A549 treated with AZD9567 at 1 μM for 4 hours (cell line): Measurements from ENCODE around the gene SOCS1. TPM values are rescaled to one million over a fixed set of nuclear protein-coding genes. Genes with fewer than 3 reads are reported as not detected.

ENCODE experiments used
- total RNA-seq: library from RNA; stranded (reverse); fragments of 200-300 nt; extraction: Qiagen RNA extraction; gene quantifications from 5 replicates; pipeline ENCODE4 v1.2.3, GENCODE V29; 2022; ENCODE audit not compliant: insufficient read depth

Gene SOCS1
- total RNA-seq = 2.9 to 8.8 TPM (median 6.8 TPM) in 5 replicates

GRCh38 chr16:11255737-11256660, at the start of gene SOCS1:
TSS of gene SOCS1 (minus strand) at chr16:11256204. CDS start at chr16:11255478, 726 bp downstream.

GRCh38 chr16:11280616-11281522, 24.9 kb upstream of the SOCS1 start, which contains the start of gene PRM1:
TSS of gene PRM1 (minus strand) at chr16:11281330. CDS start at chr16:11281238, 92 bp downstream.

GRCh38 chr16:11276143-11276895, 20.3 kb upstream of the SOCS1 start, which contains the start of gene PRM2:
TSS of gene PRM2 (minus strand) at chr16:11276480. CDS start at chr16:11276370, 110 bp downstream.

GRCh38 chr16:11272921-11273720, 17.1 kb upstream of the SOCS1 start, which contains the start of gene PRM3:
TSS of gene PRM3 (minus strand) at chr16:11273629. CDS start at chr16:11273595, 34 bp downstream.

GRCh38 chr16:11268921-11269375, 12.9 kb upstream of the SOCS1 start, which contains the start of gene TNP2:
TSS of gene TNP2 (minus strand) at chr16:11269325. CDS start at chr16:11269262, 63 bp downstream.

Other genes starting within 250 kb of the SOCS1 start
- gene TNP2, start 13.1 kb upstream of the SOCS1 start, total RNA-seq = not detected in 5 replicates
- gene PRM3, start 17.4 kb upstream of the SOCS1 start, total RNA-seq = not detected in 5 replicates
- not detected in 5 replicates for gene PRM2, start 20.3 kb upstream of the SOCS1 start, total RNA-seq
- not detected in 5 replicates for gene PRM1, start 25.1 kb upstream of the SOCS1 start, total RNA-seq
- 27.2 to 33.9 TPM (median 31.7 TPM) in 5 replicates for gene RMI2, start 89.3 kb upstream of the SOCS1 start, total RNA-seq